Right lung (tissue), 5 donors: ENCODE measurements around the gene GRM4. TPM values are rescaled to one million over a fixed set of nuclear protein-coding genes. Genes with fewer than 3 reads are reported as not detected.

Experiments
- DNase-seq, 2 donors: peaks; one replicate each; pipeline ENCODE4 v3.0.0-alpha.2; 2013
- polyA plus RNA-seq, 5 donors: library from polyadenylated mRNA; unstranded; fragments of 120-200 nt; gene quantifications; one replicate each; pipeline versions ENCODE4 v1.2.1 to v1.2.3, GENCODE V29; 2013; ENCODE audit warnings: inconsistent platforms in 1 of 5, low replicate concordance in 1 of 5; ENCODE audit not compliant: insufficient read length in 5 of 5, insufficient read depth in 1 of 5

The GRM4 gene
- polyA plus RNA-seq, 5 donors = 0.33 to 0.60 (median 0.37) TPM

- DNase-seq = no peak
These were observed 12.0 kb upstream of the GRM4 start for GRCh38 chr6:34157851-34158250.

GRCh38 chr6:34157236-34157830, 11.4 kb upstream of the GRM4 start:
- DNase-seq = no peak

DNA sequence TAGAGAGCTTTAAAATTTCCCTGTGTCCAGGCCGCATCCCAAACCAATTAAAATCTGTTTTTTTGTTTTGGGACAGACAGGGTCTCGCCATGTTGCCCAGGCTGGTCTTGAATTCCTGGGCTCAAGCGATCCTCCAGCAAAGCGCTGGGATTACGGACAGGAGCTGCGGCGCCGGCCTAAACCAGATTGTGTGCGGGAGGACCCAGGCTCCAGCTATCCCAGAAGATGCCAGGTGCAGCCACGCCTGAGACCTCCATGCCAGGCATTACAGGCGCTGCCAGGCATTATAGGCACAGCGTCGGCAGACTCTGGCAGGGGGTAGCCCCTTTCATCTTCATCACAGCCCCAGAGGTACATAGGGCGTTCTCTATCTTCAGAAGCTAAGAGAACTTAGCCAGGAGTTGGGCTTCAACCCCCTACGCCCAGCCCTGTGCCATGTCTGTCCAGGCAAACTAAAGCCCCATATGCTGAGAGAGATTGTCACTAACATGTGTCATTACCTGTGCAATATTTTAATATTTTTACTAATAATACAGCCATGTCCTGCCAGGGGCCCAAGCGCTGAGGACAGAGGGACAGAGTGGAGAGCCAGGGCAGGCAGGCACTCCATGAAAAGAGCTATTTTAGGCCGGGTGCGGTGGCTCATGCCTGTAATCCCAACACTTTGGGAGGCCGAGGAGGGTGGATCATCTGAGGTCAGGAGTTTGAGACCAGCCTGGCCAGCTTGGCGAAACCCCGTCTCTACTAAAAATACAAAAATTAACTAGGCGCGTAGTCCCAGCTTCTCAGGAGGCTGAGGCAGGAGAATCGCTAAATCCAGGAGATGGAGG, 9.8 kb upstream of the GRM4 start:
- DNase-seq = no peak

- DNase-seq = peak; percentile 48 to 51
These were observed 9.0 kb upstream of the GRM4 start for GRCh38 chr6:34154668-34155447.

DNA sequence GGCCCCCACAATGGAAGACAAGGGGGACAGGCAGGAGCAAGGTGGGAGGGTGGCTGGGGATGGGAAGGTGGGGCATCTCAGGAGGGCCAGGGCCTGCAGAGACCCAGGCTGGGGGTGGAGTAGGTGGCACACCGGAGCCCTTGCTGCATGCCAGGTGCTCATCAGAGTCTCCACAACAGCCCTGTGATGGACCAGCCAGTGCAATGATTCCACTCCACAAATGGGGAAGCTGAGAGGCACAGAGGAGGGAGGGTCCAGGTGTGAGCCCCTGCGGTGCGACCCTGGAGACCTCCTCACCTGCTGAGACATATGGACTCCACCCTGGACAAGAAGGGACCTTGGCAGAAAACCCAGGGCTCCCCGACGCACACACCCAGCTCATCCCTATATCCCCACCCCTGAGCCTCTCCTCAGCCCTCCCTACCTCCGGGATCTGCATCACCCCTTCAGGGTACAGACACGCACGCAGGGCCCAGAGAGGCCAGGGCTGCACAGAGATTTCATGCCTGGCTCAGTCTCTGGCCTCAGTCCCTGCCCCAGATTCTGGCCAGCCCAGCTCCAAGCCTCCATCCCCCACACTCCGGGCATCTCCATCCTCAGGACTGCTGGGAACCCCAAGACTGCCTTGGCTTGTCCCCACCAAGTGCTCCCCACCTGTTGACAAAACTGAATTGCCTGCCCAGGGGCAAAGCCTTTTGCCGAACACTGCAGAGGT, 7.1 kb upstream of the GRM4 start:
- DNase-seq = no peak

DNA sequence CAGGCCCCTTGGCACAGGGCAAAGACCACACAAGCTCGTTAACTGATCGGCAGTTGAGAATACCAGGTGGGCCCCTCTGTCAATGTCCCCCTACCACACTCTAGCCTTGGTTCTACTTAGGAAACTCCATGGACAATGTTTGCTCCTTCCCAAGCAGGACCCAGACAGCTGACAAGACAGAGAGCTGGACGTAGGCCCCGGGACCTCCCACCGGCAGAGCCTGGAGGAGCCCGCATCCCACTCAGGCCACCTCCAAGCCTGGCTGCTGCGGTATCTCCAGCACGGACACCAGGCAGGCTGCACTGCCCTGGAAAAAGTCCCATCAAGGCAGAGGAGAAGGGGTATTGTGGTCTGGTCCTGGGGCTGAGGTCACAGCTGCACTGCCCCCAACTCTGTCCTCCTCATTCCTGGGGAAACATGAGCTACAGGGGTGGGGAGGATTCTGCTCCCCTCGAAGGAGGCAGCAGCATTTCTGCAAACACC, 6.2 kb upstream of the GRM4 start:
- DNase-seq = no peak

GRCh38 chr6:34151321-34152041, 5.6 kb upstream of the GRM4 start:
- DNase-seq = no peak

- no peak for DNase-seq
These were observed 4.9 kb upstream of the GRM4 start for GRCh38 chr6:34150766-34151165.

DNA sequence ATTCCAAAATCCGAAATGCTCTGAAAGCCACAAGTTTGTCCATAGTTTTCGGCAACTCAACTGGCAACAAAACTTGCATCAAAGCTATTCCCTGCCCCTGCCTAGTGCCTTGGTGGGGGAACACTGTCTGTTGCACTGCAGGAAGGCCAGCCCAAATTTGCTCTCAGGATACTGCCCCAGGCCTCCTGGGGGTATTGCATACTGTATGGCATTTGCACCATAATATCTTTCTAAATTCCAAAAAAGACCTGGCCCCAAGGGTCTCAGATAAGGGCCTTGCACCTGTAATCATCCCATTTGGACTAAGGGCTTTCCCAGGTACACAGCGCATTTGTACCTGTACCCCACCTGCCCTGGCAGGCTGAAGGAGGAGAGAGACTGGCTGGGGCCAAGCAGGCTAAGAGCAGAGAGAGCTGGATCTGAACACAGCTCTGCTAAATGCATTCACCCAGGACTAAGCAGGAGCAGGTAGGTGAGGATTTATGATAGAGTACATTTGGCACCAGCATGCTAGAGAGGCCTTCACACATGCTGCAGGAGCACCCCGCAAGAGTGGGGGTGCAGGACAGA, 4.0 kb upstream of the GRM4 start:
- no peak for DNase-seq

- no peak for DNase-seq
These were observed 3.5 kb upstream of the GRM4 start for GRCh38 chr6:34149452-34149810.

GRCh38 chr6:34148631-34149451, 3.0 kb upstream of the GRM4 start:
- no peak for DNase-seq

GRCh38 chr6:34147906-34148630, 2.2 kb upstream of the GRM4 start:
- no peak for DNase-seq

DNA sequence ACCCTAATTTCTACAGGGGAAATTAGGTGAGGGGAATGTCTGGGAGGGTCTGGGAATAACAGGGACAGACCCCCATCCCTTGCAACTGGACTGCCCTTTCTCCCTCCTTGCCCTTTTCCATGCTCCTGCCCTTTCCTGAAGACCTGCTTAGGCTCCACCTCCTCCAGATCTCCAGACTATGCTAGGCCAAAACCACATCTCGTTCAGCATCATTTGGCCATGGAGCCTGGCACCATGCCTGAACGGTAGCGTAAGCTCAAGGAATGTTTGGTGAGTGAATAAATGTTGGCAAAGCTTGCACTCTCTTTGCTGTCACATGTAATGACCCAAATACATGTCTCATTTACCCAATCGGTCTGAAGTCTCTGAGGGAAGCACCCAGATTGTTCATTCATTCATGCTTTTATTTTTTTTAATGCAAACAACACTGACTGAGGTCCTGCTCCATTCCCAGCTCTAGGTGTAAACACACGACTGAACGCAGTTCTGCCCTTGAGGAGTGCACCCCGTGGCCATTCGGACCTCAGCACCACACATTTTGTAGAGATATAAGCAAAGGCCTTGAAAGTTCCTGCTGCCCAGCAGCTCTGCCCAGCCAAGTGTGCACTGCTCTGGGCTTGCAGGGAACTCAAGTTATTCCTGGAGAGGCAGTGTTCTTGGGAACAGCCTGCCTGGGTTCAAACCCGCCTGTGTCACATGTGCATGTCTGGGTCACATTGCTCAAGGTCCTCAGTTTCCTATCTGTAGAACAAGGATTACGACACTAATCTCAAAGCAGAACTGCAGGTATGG, 1.1 kb upstream of the GRM4 start:
- DNase-seq = no peak

DNA sequence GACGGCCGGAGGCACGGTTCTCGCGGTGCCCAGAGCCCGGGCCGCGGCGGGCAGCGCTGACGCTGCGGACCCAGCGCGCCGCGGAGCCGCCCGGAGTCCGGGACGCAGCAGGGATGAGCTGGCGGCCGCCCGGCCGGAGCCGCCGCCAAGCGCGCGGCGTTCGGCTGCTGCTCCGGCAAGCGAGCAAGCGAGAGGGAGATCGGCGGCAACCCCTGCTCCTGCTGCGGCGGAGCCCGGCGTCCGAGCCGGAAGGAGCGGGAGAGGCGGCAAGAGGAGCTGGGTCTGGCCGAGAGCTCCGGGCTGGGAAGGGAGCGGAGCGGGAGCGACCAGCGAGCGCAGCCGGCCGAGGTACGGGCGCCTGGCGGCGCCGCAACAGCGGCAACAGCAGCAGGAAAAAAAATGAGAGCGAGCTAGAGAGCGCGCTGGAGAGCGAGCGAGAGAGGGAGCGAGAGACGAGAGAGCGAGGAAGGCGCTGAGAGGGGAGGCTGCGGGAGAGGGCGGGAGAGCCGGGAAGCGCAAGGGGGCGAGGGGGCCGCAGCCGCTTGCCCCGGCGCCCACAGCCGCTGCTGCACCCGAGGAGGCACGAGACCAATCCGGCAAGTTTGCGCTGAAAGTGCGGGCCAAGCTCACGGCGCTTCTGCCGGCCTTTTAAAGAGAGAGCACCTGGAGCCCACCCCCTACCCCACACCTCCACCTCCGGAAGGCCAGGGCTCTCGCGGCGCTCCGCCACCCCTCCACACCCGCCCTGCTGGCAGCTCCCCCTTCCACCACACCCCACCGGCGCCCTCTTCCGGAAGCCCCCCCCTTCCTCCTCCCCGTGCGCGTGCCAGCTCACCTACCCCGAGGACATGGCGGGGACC, 496 bp downstream of the GRM4 start:
- DNase-seq = peak; percentile 35 to 48

GRCh38 chr6:34144581-34145160, 1.2 kb downstream of the GRM4 start:
- DNase-seq = no peak

GRCh38 chr6:34143884-34144580, 1.9 kb downstream of the GRM4 start:
- no peak for DNase-seq
